Esophagus muscularis mucosa (tissue), 4 donors: ENCODE measurements around the gene MBD6.
A peak's percentile ranks its signal among the peaks of the same experiment; 100 is the strongest.

Experiments
- CTCF ChIP-seq, 3 experiments: fragments of 200-600 bp in 2 of 3; fragments of 450-650 bp in 1 of 3; sonication (generic) in 2 of 3; IDR thresholded peaks; one replicate each; pipeline ENCODE4 v1.5.1; 2017 to 2019; ENCODE audit warnings: antibody characterized with exemption in 3 of 3, mild to moderate bottlenecking in 2 of 3, moderate library complexity in 1 of 3
- EP300 ChIP-seq: sonication (generic); formaldehyde crosslinking; IDR thresholded peaks from one replicate; pipeline ENCODE4 v1.6.1; 2017; ENCODE audit warnings: antibody characterized with exemption
- POLR2A ChIP-seq: fragments of 450-650 bp; IDR thresholded peaks from one replicate; pipeline ENCODE4 v1.6.1; 2017; ENCODE audit warnings: antibody characterized with exemption, moderate library complexity, mild to moderate bottlenecking, low read depth
- POLR2AphosphoS5 ChIP-seq, 2 donors: sonication (generic); formaldehyde crosslinking; IDR thresholded peaks; one replicate each; pipeline ENCODE4 v1.6.1; 2017; ENCODE audit warnings: antibody characterized with exemption in 2 of 2

GRCh38 chr12:57477710-57478681 is 44.6 kb upstream of the MBD6 start:
- TF ChIP-seq CTCF (IDR thresholded peaks at IDR 0.05) (no peak), POLR2A (no peak), EP300 (no peak), POLR2AphosphoS5 (IDR thresholded peaks at IDR 0.05) (peak in 1 of 2 donors; percentile 39)
